Measurements from ENCODE around the gene GPR35. TPM values are rescaled to one million over a fixed set of nuclear protein-coding genes. Genes with fewer than 3 reads are reported as not detected.

Gene GPR35
- polyA plus RNA-seq, 3 donors = 1.7 to 3.2 (median 1.9) TPM

GRCh38 chr2:240598311-240598911 is 26.9 kb upstream of the GPR35 start:
- DNase-seq (ENCODE audit: extremely low read depth in 1 of 11, low read depth in 9 of 11, low spot score in 4 of 11) = no peak

DNA sequence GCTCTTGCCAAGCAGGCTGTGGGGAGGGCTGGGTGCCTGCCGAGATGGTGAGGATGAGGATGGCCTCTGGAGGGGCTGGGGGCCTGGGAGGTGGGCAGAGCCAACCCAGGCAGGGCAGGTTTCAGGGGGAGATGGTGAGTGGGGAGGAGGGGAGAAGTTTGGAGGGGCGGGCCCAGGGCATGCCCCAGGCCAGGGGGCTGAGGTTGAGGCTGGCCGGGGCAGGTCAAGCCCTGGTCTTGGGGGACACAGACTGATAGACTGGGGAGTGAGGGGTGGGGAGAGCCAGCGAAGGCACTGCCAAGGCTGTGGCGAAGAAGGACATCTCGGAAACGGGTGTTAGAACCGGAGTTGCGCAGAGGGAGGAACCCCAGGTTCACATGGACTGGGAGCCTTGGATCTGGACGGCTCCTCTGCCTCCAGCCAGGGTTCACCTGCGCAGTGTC is 26.1 kb upstream of the GPR35 start:
- no peak for DNase-seq (ENCODE audit: extremely low read depth in 1 of 11, low read depth in 9 of 11, low spot score in 4 of 11)

DNA sequence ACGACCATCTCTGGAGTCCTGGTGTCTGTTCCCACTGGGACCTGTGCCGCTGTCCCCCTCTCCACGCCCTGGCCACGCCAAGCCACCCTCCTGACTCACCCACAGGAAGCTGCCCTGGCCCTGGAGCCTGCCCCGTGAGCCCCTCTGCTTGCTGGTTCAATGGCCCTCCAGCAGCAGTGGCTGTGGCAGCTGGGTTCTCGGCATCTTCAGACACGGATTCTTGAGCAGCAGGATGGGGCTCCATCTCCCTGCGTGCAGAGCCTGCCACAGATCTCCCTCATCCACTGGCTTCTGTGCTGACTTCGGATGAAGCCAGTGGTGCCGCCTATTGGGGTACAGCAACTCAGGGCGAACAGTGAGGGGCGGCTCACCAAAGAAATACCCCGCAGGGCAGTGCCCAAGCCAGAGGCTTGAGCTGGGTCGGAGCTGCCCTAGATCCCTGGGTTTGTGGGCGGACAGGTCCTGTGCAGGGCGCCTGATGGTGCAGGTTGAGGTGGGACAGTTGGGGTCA is 24.8 kb upstream of the GPR35 start:
- DNase-seq (ENCODE audit: extremely low read depth in 1 of 11, low read depth in 9 of 11, low spot score in 4 of 11) = no peak

DNA sequence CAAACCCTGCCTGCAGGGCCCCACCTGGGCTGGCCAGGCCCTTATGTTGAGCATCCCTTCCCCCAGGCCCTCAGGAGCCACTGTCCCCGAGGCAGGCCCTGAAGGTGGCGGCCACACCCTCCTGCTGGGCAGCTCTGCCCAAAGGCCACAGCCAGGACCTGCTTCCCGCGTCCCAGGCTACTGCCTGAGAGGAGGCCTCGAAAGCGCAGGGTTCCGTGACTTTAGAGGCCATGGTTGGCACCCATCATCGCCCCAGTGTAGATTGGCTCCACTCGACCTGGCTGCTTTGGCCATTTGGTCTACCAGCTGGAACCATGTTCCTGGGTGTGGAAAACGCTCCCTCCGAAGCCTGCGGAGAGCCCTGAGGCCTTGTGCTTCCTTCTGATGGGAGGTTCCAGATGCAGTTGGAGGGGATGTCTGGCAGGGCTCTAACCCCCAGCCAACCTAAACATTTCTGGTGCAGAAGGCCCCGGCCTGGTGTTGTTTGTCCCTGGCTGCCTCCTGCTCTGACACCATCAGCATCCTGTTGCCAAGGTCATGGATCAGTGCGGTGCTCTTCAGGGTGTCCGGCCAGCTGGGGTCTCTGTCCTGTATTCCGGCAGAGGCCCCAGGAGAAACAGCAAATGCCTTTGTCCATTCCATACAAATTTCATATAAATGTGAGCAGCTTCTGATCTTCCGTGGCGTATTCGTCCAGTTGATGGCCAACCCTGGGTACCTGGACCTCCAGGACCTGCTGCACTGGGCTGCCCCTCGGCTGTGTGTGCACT is 24.0 kb upstream of the GPR35 start:
- DNase-seq (ENCODE audit: extremely low read depth in 1 of 11, low read depth in 9 of 11, low spot score in 4 of 11) = no peak

DNA sequence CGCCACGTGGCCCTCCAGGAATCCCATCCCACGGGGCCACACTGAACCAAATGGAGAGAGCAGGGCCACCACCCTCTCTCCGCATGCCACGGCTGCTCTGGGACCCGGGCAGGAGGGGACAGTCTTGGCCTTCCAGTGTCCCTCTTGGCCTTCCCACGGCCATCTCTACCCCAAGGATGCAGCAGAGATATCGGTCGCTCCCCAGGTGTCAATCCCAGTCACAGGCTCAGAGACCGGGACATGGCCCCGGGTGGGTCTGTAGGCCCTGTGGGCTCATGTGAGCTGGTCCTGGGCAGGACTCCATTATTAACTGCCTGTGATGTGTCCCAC is 23.5 kb upstream of the GPR35 start:
- DNase-seq (ENCODE audit: extremely low read depth in 1 of 11, low read depth in 9 of 11, low spot score in 4 of 11) = no peak

- no peak for DNase-seq (ENCODE audit: extremely low read depth in 1 of 11, low read depth in 9 of 11, low spot score in 4 of 11)
These were observed 22.8 kb upstream of the GPR35 start for GRCh38 chr2:240602266-240603050.

GRCh38 chr2:240603081-240603835 is 22.0 kb upstream of the GPR35 start:
- DNase-seq (ENCODE audit: extremely low read depth in 1 of 11, low read depth in 9 of 11, low spot score in 4 of 11) = no peak

GRCh38 chr2:240603846-240604245 is 21.4 kb upstream of the GPR35 start:
- DNase-seq (ENCODE audit: extremely low read depth in 1 of 11, low read depth in 9 of 11, low spot score in 4 of 11) = no peak

GRCh38 chr2:240604291-240604938 is 20.9 kb upstream of the GPR35 start:
- peak in 9 of 11 donors; percentile 24 to 73 (median 63) for DNase-seq (ENCODE audit: extremely low read depth in 1 of 11, low read depth in 9 of 11, low spot score in 4 of 11)

GRCh38 chr2:240604939-240605716 is 20.2 kb upstream of the GPR35 start:
- no peak for DNase-seq (ENCODE audit: extremely low read depth in 1 of 11, low read depth in 9 of 11, low spot score in 4 of 11)

- no peak for DNase-seq (ENCODE audit: extremely low read depth in 1 of 11, low read depth in 9 of 11, low spot score in 4 of 11)
These were observed 19.2 kb upstream of the GPR35 start for GRCh38 chr2:240605867-240606743.

DNA sequence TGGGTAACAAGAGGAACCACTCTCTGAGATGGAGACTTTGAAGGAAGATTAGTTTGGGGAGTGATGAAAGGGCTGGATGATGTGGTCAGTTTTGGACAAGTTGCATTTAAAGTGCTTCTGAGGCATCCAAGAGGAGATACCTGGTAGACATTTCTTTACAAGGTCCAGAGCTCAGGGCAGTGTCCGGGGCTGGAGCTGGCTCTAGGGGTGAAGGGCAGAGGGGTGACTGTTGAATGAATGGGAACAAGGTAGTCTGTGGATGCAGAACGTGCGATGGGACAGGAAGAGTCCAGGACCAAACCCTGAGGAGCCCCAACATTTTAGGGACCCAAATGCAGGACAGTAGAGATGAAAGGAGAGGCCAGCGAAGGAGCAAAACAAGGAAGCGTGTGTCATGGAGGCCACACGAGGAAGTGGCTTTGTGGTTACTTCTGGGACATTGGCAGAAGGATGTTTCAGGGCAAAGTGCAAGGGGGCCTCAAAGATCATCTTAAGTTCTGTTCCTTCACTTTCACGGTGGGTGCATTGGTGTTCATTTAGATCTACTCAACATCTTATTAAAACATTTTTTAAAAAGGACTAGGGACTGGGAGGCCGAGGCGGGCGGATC is 13.6 kb upstream of the GPR35 start:
- no peak for DNase-seq (ENCODE audit: extremely low read depth in 1 of 11, low read depth in 9 of 11, low spot score in 4 of 11)

GRCh38 chr2:240613781-240614180 is 11.5 kb upstream of the GPR35 start:
- DNase-seq (ENCODE audit: extremely low read depth in 1 of 11, low read depth in 9 of 11, low spot score in 4 of 11) = no peak

DNA sequence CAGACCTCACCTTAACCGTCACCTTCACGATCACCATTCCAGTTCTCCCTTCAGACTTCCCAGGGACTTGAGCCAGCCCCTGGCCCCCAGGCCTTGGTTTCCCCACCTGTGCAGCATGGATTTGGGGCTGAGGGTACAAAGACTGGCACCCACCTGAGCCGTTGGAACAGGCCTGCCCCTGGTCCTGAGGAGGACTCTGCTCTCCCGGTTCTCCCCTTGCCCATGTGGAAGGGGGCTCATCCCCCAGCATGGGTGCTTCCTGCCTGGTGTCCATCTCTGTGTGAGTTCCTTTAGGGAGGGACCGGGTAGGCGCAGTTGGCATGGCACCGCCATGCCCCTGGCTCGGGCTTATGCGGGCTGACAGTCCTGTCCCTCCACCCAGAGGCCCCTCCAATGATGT is 10.9 kb upstream of the GPR35 start:
- DNase-seq (ENCODE audit: extremely low read depth in 1 of 11, low read depth in 9 of 11, low spot score in 4 of 11) = no peak

DNA sequence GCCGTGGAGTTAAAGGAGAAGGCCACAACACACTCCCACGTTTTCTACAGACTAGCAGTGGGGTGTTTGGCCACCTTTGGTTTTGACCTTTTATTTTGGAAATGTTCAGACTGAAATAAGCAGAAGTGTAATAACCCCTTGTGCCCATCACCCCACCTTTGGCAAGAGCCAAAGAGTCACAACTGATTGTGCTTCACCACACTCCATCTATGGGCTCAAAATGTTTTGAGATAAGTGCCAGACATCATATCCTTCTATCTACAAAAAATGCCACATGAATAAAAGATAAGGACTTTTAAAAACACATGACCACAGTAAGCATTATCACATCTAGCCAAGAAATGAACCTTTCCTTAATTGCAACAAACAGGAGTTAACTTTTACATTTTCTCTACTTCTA is 9.9 kb upstream of the GPR35 start:
- DNase-seq (ENCODE audit: extremely low read depth in 1 of 11, low read depth in 9 of 11, low spot score in 4 of 11) = no peak

DNA sequence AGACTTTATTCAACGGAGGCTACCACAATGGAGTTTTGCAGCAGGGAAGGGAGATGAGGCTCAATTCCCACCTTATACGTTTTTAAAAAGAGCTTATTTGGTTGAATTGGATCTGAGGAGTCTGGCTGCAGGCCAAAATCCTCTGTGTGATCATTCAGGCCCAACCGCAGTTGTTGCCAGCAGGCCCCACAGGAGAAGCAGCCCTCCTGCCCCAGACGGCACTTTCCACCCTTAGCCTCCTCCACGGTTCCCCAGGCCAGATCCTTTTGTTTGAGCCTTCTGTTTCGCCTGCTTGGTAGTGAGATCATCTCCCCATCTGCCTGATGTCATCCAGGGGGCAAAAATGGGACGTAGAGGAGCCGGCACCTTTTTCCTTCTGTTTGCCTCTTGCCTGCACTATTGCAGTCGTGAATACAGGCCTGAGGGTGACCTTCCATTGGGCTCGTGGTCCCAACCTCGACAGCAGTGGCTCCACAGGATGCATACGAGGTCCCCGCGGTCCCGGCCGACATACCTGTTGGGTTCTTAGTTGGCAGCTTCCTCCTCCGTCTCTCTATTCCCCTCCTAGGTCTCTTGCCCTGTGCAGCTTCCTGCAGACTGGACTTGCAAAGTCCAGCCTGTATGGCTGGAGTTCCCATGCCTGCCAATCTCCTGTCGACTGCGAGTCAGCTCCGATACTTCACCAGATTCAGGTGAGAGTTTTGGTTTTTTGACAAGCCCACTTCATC is 9.3 kb upstream of the GPR35 start:
- no peak for DNase-seq (ENCODE audit: extremely low read depth in 1 of 11, low read depth in 9 of 11, low spot score in 4 of 11)

Measured in renal cortex interstitium (tissue), 11 donors.